HL-60 (cell line): ENCODE data around the gene TNFAIP8.
"Not testable (repeated sequence)": the region's sequence is repeated elsewhere in the genome, so short reads cannot be mapped to it uniquely, and the experiment has no call there.

ENCODE experiments used
- DNase-seq, 2 experiments: peaks; one replicate each; pipeline ENCODE4 v3.0.0-alpha.2; 2010 to 2020; ENCODE audit warnings: low read depth in 1 of 2, low spot score in 1 of 2
- H3K27ac ChIP-seq: fragments of 250-450 bp; sonication (Bioruptor Pico); replicated peaks from 2 replicates; pipeline ENCODE4 v1.5.1; 2020; ENCODE audit warnings: mild to moderate bottlenecking, moderate library complexity
- H3K27me3 ChIP-seq: fragments of 250-450 bp; sonication (Bioruptor Pico); 2 replicates; pipeline ENCODE4 v1.5.1; 2021; ENCODE audit warnings: mild to moderate bottlenecking, moderate library complexity; ENCODE audit not compliant: insufficient read depth, poor library complexity, severe bottlenecking
- H3K4me3 ChIP-seq: replicated peaks from 2 replicates; pipeline ENCODE4 v1.5.1; 2011; ENCODE audit warnings: mild to moderate bottlenecking, control low read depth, low read length; ENCODE audit not compliant: insufficient read depth
- CTCF ChIP-seq: IDR thresholded peaks from one replicate; pipeline ENCODE4 v1.5.1; 2011; ENCODE audit warnings: low read length, control low read depth, inconsistent platforms; ENCODE audit not compliant: insufficient read depth
- GABPA ChIP-seq: IDR thresholded peaks from 2 replicates; pipeline ENCODE4 v1.6.1; 2012; ENCODE audit warnings: low read depth
- POLR2AphosphoS5 ChIP-seq: IDR thresholded peaks from 2 replicates; pipeline ENCODE4 v1.6.1; 2012; ENCODE audit warnings: low read depth
- REST ChIP-seq: IDR thresholded peaks from 2 replicates; pipeline ENCODE4 v1.6.1; 2012; ENCODE audit warnings: low read depth; ENCODE audit not compliant: insufficient replicate concordance
- SPI1 ChIP-seq: IDR thresholded peaks from 2 replicates; pipeline ENCODE4 v1.6.1; 2012; ENCODE audit warnings: low read depth, mild to moderate bottlenecking, borderline replicate concordance

Gene TNFAIP8

DNA sequence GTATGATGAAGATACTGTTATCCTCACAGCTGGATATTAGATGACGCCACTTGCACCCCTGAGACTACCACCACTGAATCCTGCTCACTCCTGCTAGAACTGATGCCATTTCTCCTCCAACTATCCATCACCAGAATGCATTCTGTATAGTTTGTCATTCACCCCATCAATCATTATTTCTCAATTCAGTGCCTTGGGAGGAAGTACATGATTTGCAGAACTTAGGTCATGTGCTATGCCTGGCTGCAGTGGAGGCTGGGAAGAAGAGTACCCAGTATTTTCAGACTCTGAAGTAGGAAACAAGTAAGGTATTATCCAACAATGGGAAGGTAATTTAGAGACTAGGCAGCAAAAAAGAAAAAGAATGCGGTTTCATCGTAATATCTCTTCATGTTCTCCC lies 70.2 kb downstream of the TNFAIP8 start:
- H3K27me3 ChIP-seq: no peaks in the 10 kb centered on the region
- DNase-seq: peak in 1 of 2 experiments; percentile 36
- TF ChIP-seq SPI1 (peak; percentile 42; the same call in 1 of the 2 replicates), POLR2AphosphoS5 (no peak)
- H3K27ac ChIP-seq: peak overlapping the region; percentile 82
- H3K4me3 ChIP-seq: no peak overlapping the region

DNA sequence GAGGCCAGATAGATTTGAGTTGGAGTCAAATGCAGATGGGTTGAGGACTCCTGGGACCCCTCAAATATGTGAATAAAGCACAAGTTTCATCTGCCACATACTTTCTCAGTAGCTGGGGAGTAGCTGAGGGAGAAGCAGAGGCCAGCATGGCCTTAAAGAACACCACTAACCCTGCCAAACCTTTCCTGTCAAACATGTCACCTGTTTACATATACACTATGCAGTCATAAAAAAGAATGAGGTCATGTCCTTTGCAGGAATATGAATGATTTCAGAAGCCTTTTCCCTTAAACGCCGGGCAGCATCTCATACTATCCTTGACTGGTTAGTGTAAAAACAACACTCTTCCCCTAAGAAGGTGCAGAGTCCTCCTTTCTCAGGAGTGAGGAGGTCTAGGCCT lies 71.2 kb downstream of the TNFAIP8 start:
- no peak for DNase-seq
- Histone ChIP-seq H3K4me3 (no peak overlapping the region), H3K27ac (peak overlapping the region; percentile 82), H3K27me3 (no peaks in the 10 kb centered on the region)
- TF ChIP-seq POLR2AphosphoS5 (no peak), SPI1 (no peak), GABPA (no peak), REST (no peak), CTCF (no peak)

- peak; percentile 55 to 57 for DNase-seq
- H3K27me3 ChIP-seq, H3K4me3 ChIP-seq: not testable (repeated sequence)
- TF ChIP-seq POLR2AphosphoS5: peak; percentile 54; the same call in 1 of the 2 replicates
- peak overlapping the region; percentile 82 for H3K27ac ChIP-seq
Measured at GRCh38 chr5:119427596-119427995, 71.8 kb downstream of the TNFAIP8 start.

- H3K27ac ChIP-seq: peak overlapping the region; percentile 82
- H3K27me3 ChIP-seq, DNase-seq, H3K4me3 ChIP-seq: not testable (repeated sequence)
Measured at GRCh38 chr5:119428166-119428565, 72.3 kb downstream of the TNFAIP8 start.

DNA sequence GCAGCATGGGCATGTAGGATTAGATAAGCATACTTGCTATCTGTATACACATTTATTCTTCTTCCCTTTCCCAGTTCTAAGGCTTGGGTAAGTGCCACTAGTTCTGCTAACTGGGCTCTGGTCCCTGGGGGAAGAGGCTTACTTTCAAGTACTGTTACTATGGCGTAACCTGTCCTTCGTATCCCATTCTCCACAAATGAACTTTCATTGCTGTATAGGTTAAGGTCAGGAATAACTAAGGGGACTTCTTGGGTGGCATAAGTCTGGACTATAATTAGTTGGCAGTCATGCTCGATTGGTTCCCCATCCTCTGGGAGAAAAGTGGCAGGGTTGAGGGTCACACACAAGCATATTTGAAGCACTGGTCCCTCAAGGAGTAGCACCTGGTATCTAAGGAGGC lies 72.8 kb downstream of the TNFAIP8 start:
- H3K27me3 ChIP-seq, H3K4me3 ChIP-seq, DNase-seq: not testable (repeated sequence)
- peak overlapping the region; percentile 82 for H3K27ac ChIP-seq

DNA sequence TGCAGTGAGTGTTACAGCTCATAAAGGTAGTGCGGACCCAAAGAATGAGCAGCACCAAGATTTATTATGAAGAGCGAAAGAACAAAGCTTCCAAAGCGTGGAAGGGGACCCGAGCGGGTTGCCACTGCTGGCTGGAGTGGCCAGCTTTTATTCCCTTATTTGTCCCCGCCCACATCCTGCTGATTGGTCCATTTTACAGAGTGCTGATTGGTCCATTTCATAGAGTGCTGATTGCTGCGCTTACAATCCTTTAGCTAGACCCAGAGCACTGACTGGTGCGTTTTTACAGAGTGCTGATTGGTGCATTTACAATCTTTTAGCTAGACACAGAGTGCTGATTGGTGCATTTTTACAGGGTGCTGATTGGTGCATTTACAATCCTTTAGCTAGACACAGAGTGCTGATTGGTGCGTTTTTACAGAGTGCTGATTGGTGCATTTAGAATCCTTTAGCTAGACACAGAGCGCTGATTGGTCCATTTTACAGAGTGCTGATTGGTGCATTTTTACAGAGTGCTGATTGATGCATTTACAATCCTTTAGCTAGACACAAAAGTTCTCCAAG lies 76.9 kb downstream of the TNFAIP8 start:
- H3K27me3 ChIP-seq, H3K4me3 ChIP-seq, DNase-seq, H3K27ac ChIP-seq: not testable (repeated sequence)

DNA sequence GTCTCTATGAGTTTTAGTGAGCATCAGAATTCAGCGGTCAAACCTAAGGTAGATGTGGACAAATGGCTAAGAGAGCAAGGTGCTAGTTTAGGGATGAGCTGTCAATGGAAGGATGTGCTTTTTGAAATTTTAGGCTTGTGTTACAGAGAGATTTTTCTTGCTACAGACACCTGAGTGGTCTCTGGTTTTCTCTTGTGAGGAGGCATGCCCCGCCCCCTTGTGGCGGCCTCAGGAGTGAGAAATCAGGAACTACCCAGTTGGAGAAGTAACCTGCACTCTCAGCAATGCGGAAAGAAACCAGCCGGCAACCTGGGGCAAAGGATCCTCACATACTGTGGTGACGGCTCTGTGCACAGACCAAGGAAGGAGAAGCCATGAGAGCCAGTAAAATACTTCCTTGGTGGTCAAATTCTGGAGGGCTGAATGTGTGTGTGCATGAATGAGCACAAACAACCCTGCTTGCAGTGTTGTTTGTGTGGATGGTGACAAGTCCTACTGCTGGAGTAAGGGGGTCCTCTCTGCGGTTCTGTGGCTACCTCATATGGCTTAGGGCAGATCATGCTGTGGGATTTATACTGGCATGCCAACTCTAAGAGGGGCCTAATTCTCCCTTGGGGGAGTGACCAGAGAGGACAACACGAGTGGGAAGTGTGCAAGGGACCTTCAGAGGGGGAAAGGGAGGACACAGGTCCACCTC lies 79.8 kb downstream of the TNFAIP8 start:
- no peak for TF ChIP-seq REST
- TF ChIP-seq SPI1: peak; percentile 37; the same call in 1 of the 2 replicates
- peak; percentile 14 for TF ChIP-seq CTCF
- Histone ChIP-seq H3K4me3 (no peak overlapping the region), H3K27me3 (no peaks in the 10 kb centered on the region), H3K27ac (peak overlapping the region; percentile 37)
- DNase-seq: peak in 1 of 2 experiments; percentile 84

- DNase-seq, H3K4me3 ChIP-seq, H3K27me3 ChIP-seq: not testable (repeated sequence)
- peak overlapping the region; percentile 66 for H3K27ac ChIP-seq
Measured at GRCh38 chr5:119437785-119438586, 82.2 kb downstream of the TNFAIP8 start.
